ENCODE measurements around the gene USH2A.

- TF ChIP-seq REST (IDR thresholded peaks at IDR 0.05; ENCODE audit: low read depth, low read length) (no peak), MAX (IDR thresholded peaks at IDR 0.05; ENCODE audit: low read depth) (no peak), EZH2phosphoT487 (IDR thresholded peaks at IDR 0.05; ENCODE audit: borderline replicate concordance, low read depth) (no peak), TEAD4 (IDR thresholded peaks at IDR 0.05; ENCODE audit: borderline replicate concordance, insufficient read depth) (no peak), CTCF (IDR thresholded peaks at IDR 0.05) (no peak), EP300 (IDR thresholded peaks at IDR 0.05; ENCODE audit: borderline replicate concordance in 1 of 2, low read depth in 1 of 2, low read length in 1 of 2) (no peak), TCF12 (IDR thresholded peaks at IDR 0.05) (no peak), POLR2AphosphoS5 (IDR thresholded peaks at IDR 0.05; ENCODE audit: low read depth, low read length) (no peak), YY1 (IDR thresholded peaks at IDR 0.05; ENCODE audit: low read depth) (no peak), RCOR1 (IDR thresholded peaks at IDR 0.05; ENCODE audit: low read length) (no peak)
Measured at GRCh38 chr1:215807911-215808436, 615.3 kb downstream of the USH2A start.
